HEK293 (cell line): ENCODE measurements around the gene AFF1.
A peak's percentile ranks its signal among the peaks of the same experiment; 100 is the strongest.

Experiments
- CTCF ChIA-PET: fragments of 350-600 bp; formaldehyde crosslinking; extraction: SDS; loops from one replicate; lab custom pipeline; 2021; ENCODE audit warnings: antibody characterized with exemption; lab: Yijun Ruan, JAX
- POLR2A ChIA-PET: fragments of 300-600 bp; formaldehyde crosslinking; extraction: SDS; loops from one replicate; lab custom pipeline; 2020; ENCODE audit warnings: antibody characterized with exemption, inconsistent platforms; lab: Yijun Ruan, JAX
- H3K27ac ChIP-seq: fragments of 200-500 bp; sonication (Bioruptor generic); 2 replicates; pipeline ENCODE4 v1.5.1; 2014; ENCODE audit warnings: low read depth, low read length, control low read depth, inconsistent platforms; ENCODE audit errors: extremely low read depth
- H3K36me3 ChIP-seq, 2 experiments: fragments of 200-500 bp in 1 of 2; sonication (Bioruptor generic) in 1 of 2; 1 replicate in 1 of 2; 2 replicates in 1 of 2; pipeline ENCODE4 v1.5.1; 2014 to 2017; ENCODE audit warnings: inconsistent platforms in 2 of 2, low read length in 2 of 2; ENCODE audit not compliant: control insufficient read depth in 2 of 2, insufficient read depth in 1 of 2
- H3K4me1 ChIP-seq: fragments of 200-500 bp; sonication (Bioruptor generic); 2 replicates; pipeline ENCODE4 v1.5.1; 2014; ENCODE audit warnings: mild to moderate bottlenecking, low read length, inconsistent platforms; ENCODE audit not compliant: control insufficient read depth, insufficient read depth
- H3K4me3 ChIP-seq: 2 replicates; pipeline ENCODE4 v1.5.1; 2011; ENCODE audit warnings: low read depth, mild to moderate bottlenecking, control low read depth, low read length, moderate library complexity
- H3K9me3 ChIP-seq: fragments of 200-500 bp; sonication (Bioruptor generic); 2 replicates; pipeline ENCODE4 v1.5.1; 2014; ENCODE audit warnings: low read depth, low read length, inconsistent platforms; ENCODE audit not compliant: control insufficient read depth, insufficient read depth
- KLF8 ChIP-seq: fragments of 450-650 bp; formaldehyde crosslinking; IDR thresholded peaks from 2 replicates; pipeline ENCODE4 v1.5.1; 2016; ENCODE audit warnings: missing biosample characterization, missing genetic modification characterization
- MEIS1 ChIP-seq: sonication (generic); formaldehyde crosslinking; IDR thresholded peaks from 2 replicates; pipeline ENCODE4 v1.8.1; 2022; ENCODE audit warnings: missing genetic modification reagents, mild to moderate bottlenecking, borderline replicate concordance
- MYNN ChIP-seq: fragments of 450-650 bp; formaldehyde crosslinking; IDR thresholded peaks from 2 replicates; pipeline ENCODE4 v1.5.1; 2016; ENCODE audit warnings: missing biosample characterization, missing genetic modification characterization, borderline replicate concordance
- PRDM1 ChIP-seq: fragments of 450-650 bp; formaldehyde crosslinking; IDR thresholded peaks from 2 replicates; pipeline ENCODE4; 2016; ENCODE audit warnings: missing biosample characterization, missing genetic modification characterization
- SCRT2 ChIP-seq: fragments of 450-650 bp; formaldehyde crosslinking; IDR thresholded peaks from 2 replicates; pipeline ENCODE4 v1.5.1; 2016; ENCODE audit warnings: missing biosample characterization, missing genetic modification characterization
- ZIC2 ChIP-seq: fragments of 450-650 bp; formaldehyde crosslinking; IDR thresholded peaks from 2 replicates; pipeline ENCODE4 v1.5.1; 2016; ENCODE audit warnings: missing biosample characterization, missing genetic modification characterization
- ZNF146 ChIP-seq: fragments of 450-650 bp; formaldehyde crosslinking; IDR thresholded peaks from 2 replicates; pipeline ENCODE4 v1.5.1; 2016; ENCODE audit warnings: missing biosample characterization, missing genetic modification characterization
- ZNF19 ChIP-seq: fragments of 450-650 bp; formaldehyde crosslinking; IDR thresholded peaks from 2 replicates; pipeline ENCODE4; 2016; ENCODE audit warnings: missing biosample characterization, missing genetic modification characterization, low read depth
- ZNF214 ChIP-seq: fragments of 450-650 bp; formaldehyde crosslinking; IDR thresholded peaks from 2 replicates; pipeline ENCODE4 v1.5.1; 2017; ENCODE audit warnings: missing biosample characterization, mild to moderate bottlenecking, missing genetic modification characterization, borderline replicate concordance
- ZNF302 ChIP-seq: fragments of 450-650 bp; formaldehyde crosslinking; IDR thresholded peaks from 2 replicates; pipeline ENCODE4 v1.5.1; 2016; ENCODE audit warnings: missing biosample characterization, missing genetic modification characterization, low read depth
- ZNF324 ChIP-seq: fragments of 450-650 bp; formaldehyde crosslinking; IDR thresholded peaks from 2 replicates; pipeline ENCODE4 v1.5.1; 2016; ENCODE audit warnings: missing biosample characterization, missing genetic modification characterization
- ZNF416 ChIP-seq: fragments of 450-650 bp; formaldehyde crosslinking; IDR thresholded peaks from 2 replicates; pipeline ENCODE4 v1.5.1; 2016; ENCODE audit warnings: missing biosample characterization, missing genetic modification characterization
- ZNF571 ChIP-seq: fragments of 450-650 bp; formaldehyde crosslinking; IDR thresholded peaks from 2 replicates; pipeline ENCODE4 v1.5.0; 2017; ENCODE audit warnings: missing biosample characterization, missing genetic modification characterization
- ZNF654 ChIP-seq: fragments of 450-650 bp; formaldehyde crosslinking; IDR thresholded peaks from 2 replicates; pipeline ENCODE4 v1.5.1; 2016; ENCODE audit warnings: low read depth, missing biosample characterization, missing genetic modification characterization
- ZNF747 ChIP-seq: fragments of 450-650 bp; formaldehyde crosslinking; IDR thresholded peaks from 2 replicates; pipeline ENCODE4 v1.5.1; 2016; ENCODE audit warnings: missing biosample characterization, missing genetic modification characterization
- TF ChIP-seq, protein P1 (sequence below): fragments of 450-650 bp; formaldehyde crosslinking; IDR thresholded peaks from 2 replicates; pipeline ENCODE4 v1.5.1; 2016; ENCODE audit warnings: missing biosample characterization, missing genetic modification characterization
- TF ChIP-seq, protein P2 (sequence below): fragments of 450-650 bp; formaldehyde crosslinking; IDR thresholded peaks from 2 replicates; pipeline ENCODE4 v1.5.1; 2017; ENCODE audit warnings: missing biosample characterization, missing genetic modification characterization
- TF ChIP-seq, protein P3 (sequence below): fragments of 450-650 bp; IDR thresholded peaks from 2 replicates; pipeline ENCODE4 v1.5.1; 2018; ENCODE audit warnings: missing biosample characterization, mild to moderate bottlenecking, missing genetic modification characterization

The AFF1 gene

DNA sequence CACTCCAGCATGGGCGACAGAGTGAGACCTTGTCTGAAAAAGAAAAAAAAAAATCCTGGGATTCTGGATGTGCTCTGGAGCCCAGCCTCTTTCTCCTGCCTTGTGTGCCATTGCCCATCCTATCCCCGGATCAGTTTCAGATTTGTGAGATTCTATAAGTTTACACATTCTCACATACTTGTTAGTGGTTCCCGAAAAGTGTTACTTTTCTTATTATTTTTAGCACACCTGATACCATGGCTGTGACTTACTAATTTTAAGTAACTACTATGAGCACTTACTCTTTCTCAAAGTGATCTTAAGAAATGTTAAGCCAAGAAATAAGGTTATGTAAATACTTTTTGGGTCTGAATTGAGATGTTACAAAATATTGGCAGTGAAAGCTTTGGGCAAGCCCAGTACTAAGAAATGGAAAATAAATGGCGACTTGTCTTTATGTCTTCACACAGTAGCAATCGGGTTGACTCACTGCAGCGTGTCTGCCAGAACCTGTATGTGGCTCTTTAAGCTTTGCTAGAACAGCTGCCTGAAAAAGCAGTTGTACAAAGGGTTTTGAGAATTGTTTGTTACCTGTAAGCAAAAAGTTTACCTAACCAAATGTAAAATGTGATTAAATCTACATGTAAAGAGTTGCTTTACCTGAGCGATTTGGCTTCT is 166.9 kb downstream of the AFF1 start (continued):
- TF ChIP-seq, protein P1, sequence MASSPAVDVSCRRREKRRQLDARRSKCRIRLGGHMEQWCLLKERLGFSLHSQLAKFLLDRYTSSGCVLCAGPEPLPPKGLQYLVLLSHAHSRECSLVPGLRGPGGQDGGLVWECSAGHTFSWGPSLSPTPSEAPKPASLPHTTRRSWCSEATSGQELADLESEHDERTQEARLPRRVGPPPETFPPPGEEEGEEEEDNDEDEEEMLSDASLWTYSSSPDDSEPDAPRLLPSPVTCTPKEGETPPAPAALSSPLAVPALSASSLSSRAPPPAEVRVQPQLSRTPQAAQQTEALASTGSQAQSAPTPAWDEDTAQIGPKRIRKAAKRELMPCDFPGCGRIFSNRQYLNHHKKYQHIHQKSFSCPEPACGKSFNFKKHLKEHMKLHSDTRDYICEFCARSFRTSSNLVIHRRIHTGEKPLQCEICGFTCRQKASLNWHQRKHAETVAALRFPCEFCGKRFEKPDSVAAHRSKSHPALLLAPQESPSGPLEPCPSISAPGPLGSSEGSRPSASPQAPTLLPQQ (tag by site-specific recombination): no peak
- TF ChIP-seq ZNF19 (tag by site-specific recombination) (no peak), MYNN (no peak), ZNF324 (tag by site-specific recombination) (no peak), ZNF214 (tag by site-specific recombination) (no peak)
- TF ChIP-seq, protein P2, sequence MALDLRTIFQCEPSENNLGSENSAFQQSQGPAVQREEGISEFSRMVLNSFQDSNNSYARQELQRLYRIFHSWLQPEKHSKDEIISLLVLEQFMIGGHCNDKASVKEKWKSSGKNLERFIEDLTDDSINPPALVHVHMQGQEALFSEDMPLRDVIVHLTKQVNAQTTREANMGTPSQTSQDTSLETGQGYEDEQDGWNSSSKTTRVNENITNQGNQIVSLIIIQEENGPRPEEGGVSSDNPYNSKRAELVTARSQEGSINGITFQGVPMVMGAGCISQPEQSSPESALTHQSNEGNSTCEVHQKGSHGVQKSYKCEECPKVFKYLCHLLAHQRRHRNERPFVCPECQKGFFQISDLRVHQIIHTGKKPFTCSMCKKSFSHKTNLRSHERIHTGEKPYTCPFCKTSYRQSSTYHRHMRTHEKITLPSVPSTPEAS: no peak
- TF ChIP-seq, all 188 proteins: peak for 0

DNA sequence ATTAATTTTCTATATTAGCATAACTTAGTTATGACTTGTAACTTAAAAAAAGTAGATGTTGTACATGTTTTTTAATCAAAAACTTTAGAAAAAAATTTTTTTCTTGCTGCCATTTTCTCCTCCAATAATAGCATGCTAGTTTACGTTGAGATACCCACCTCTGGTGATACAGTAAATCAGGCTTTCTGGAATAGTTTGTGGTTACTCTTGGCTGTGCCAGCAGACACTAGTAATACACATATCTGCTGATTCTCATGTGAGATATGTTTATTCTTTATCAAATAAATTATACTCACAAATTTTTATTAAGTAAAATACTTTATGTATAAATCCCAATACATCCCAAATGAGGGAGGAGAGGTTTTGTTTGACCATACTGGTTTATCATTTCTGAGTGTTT is 168.3 kb downstream of the AFF1 start:
- ChIA-PET POLR2A (no interaction called here), CTCF (interaction anchor here (0.6 kb wide), 2 partner anchors 7 to 15 kb away, joined by 3 read pairs; no protein-coding TSS in a partner anchor)
- Histone ChIP-seq H3K27ac (no peak overlapping the region), H3K4me3 (no peak overlapping the region), H3K36me3 (peaks cover 0 to 7% of the 10 kb centered on the region in 2 experiments; a peak in 1 of 3 replicates), H3K9me3 (no peaks in the 10 kb centered on the region), H3K4me1 (no peaks in the 10 kb centered on the region; the same call in 1 of the 2 replicates)
- TF ChIP-seq, protein P3, sequence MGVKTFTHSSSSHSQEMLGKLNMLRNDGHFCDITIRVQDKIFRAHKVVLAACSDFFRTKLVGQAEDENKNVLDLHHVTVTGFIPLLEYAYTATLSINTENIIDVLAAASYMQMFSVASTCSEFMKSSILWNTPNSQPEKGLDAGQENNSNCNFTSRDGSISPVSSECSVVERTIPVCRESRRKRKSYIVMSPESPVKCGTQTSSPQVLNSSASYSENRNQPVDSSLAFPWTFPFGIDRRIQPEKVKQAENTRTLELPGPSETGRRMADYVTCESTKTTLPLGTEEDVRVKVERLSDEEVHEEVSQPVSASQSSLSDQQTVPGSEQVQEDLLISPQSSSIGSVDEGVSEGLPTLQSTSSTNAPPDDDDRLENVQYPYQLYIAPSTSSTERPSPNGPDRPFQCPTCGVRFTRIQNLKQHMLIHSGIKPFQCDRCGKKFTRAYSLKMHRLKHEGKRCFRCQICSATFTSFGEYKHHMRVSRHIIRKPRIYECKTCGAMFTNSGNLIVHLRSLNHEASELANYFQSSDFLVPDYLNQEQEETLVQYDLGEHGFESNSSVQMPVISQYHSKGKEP (tag by site-specific recombination): no peak
- no peak for TF ChIP-seq ZNF302 (tag by site-specific recombination)
- no peak for TF ChIP-seq ZNF571 (tag by site-specific recombination)

DNA sequence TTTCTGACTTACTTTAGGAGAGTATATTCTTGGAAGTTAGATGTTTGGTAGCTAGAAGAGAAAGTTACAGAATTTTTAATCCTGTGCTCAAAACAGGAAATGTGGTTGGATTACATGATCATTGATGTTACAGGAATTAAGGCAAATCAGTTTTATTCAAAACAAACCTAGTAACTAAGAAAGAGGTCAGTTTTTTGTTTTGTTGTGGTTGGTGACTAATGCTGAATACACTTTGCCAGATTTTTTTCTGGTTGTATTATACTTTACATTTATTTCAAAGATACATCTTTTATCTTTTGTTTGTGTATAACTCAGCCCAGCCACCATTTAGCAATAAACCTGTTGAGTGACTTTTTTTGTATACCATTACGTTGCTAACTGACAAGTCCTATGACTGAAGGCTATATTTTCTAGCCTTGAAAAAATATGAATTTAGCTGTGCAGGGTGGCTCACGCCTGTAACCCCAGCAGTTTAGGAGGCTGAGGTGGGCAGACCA is 168.9 kb downstream of the AFF1 start:
- Histone ChIP-seq H3K4me3 (no peak overlapping the region), H3K4me1 (no peaks in the 10 kb centered on the region; the same call in 1 of the 2 replicates), H3K9me3 (no peaks in the 10 kb centered on the region), H3K36me3 (peaks cover 0 to 12% of the 10 kb centered on the region in 2 experiments; a peak in 1 of 3 replicates), H3K27ac (no peak overlapping the region)
- TF ChIP-seq PRDM1: 0 out of 2 replicates have a peak, but pooled peaks have one; percentile 38
- no peak for TF ChIP-seq MEIS1
- TF ChIP-seq ZNF654 (tag by site-specific recombination): no peak
- no peak for TF ChIP-seq ZNF747
- no peak for TF ChIP-seq ZNF416 (tag by site-specific recombination)
- TF ChIP-seq ZNF146 (tag by site-specific recombination): no peak
- TF ChIP-seq ZIC2 (tag by site-specific recombination): no peak
- TF ChIP-seq SCRT2: peak; percentile 53
- TF ChIP-seq KLF8 (tag by site-specific recombination): no peak
- no peak for TF ChIP-seq ZNF324 (tag by site-specific recombination)
- POLR2A ChIA-PET: no interaction called here
- CTCF ChIA-PET: interaction anchor here (0.7 kb wide), 1 partner anchor 672 kb away, joined by 3 read pairs; no protein-coding TSS in a partner anchor
